ENCODE data around the gene COBL. TPM values are rescaled to one million over a fixed set of nuclear protein-coding genes. Genes with fewer than 3 reads are reported as not detected.

COBL gene
- polyA plus RNA-seq, 1 donor (not counting 4 experiments of a cell fraction or from before 2014, with no cell fraction given), result 4.5 TPM

DNA sequence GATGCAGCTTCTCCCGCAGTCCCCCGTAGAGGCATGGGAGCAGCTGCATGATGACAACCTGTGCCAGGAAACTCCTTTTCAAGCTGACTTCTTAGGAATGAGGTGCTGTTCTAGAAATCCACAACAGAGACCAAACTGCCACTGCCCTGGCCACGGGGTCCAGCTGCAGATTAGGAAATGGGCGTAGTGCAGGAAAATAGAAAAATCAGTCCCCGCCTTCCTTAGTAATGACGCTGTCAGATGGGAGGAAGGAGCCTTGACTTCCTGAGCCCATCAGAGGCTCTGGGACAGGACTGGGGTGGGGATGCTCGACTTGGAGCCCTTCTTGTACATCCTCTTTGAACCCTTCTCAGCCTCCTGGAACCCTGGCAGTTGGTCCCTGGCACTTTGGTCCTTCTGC lies 306.1 kb downstream of the COBL start:
- TF ChIP-seq EZH2 (IDR thresholded peaks at IDR 0.05; ENCODE audit: low read length), result no peak
- TF ChIP-seq, protein P1, sequence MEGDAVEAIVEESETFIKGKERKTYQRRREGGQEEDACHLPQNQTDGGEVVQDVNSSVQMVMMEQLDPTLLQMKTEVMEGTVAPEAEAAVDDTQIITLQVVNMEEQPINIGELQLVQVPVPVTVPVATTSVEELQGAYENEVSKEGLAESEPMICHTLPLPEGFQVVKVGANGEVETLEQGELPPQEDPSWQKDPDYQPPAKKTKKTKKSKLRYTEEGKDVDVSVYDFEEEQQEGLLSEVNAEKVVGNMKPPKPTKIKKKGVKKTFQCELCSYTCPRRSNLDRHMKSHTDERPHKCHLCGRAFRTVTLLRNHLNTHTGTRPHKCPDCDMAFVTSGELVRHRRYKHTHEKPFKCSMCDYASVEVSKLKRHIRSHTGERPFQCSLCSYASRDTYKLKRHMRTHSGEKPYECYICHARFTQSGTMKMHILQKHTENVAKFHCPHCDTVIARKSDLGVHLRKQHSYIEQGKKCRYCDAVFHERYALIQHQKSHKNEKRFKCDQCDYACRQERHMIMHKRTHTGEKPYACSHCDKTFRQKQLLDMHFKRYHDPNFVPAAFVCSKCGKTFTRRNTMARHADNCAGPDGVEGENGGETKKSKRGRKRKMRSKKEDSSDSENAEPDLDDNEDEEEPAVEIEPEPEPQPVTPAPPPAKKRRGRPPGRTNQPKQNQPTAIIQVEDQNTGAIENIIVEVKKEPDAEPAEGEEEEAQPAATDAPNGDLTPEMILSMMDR (optimal IDR thresholded peaks at IDR 0.05 in 1 of 3, IDR thresholded peaks at IDR 0.05 in 1 of 3, conservative IDR thresholded peaks at IDR 0.05 in 1 of 3; ENCODE audit: extremely low read depth in 1 of 3, insufficient read depth in 2 of 3, low read length in 3 of 3), result no peak
- Histone ChIP-seq H3K27ac (ENCODE audit: control insufficient read depth, insufficient read depth, low read length) (no peak overlapping the region), H3K9me1 (ENCODE audit: control insufficient read depth, extremely low read depth, insufficient read depth, low read length) (no peaks in the 10 kb centered on the region), H3K79me2 (ENCODE audit: control insufficient read depth, insufficient read depth, low read length) (no peaks in the 10 kb centered on the region), H3K4me1 (ENCODE audit: control insufficient read depth, extremely low read depth, insufficient read depth, low read length) (no peaks in the 10 kb centered on the region), H3K4me2 (ENCODE audit: control insufficient read depth, extremely low read depth, insufficient read depth, low read depth, low read length) (no peak overlapping the region), H3K27me3 (ENCODE audit: control insufficient read depth, extremely low read depth, insufficient read depth, low read length) (peaks cover 17% of the 10 kb centered on the region), H2AFZ (ENCODE audit: control insufficient read depth, low read length) (no peak overlapping the region), H3K36me3 (ENCODE audit: control insufficient read depth in 2 of 2, extremely low read depth in 1 of 2, insufficient read depth in 2 of 2, low read length in 2 of 2) (no peaks in the 10 kb centered on the region), H4K20me1 (ENCODE audit: control insufficient read depth, extremely low read depth, insufficient read depth, low read length) (no peaks in the 10 kb centered on the region), H3K4me3 (ENCODE audit: control insufficient read depth in 2 of 3, extremely low read depth in 1 of 3, insufficient read depth in 2 of 3, low read depth in 1 of 3, low read length in 3 of 3) (no peak overlapping the region), H3K9me3 (ENCODE audit: control insufficient read depth, low read depth, low read length) (no peaks in the 10 kb centered on the region), H3K9ac (ENCODE audit: control insufficient read depth, extremely low read depth, insufficient read depth, low read length) (no peak overlapping the region)
- FAIRE-seq, result no peak
- dilution Hi-C loops (cut with MboI; ENCODE audit: extremely low pct_ligation_motif_present, low sequenced_read_pairs), result no loop called here
- DNase-seq (ENCODE audit: low read depth, low spot score), result no peak

DNA sequence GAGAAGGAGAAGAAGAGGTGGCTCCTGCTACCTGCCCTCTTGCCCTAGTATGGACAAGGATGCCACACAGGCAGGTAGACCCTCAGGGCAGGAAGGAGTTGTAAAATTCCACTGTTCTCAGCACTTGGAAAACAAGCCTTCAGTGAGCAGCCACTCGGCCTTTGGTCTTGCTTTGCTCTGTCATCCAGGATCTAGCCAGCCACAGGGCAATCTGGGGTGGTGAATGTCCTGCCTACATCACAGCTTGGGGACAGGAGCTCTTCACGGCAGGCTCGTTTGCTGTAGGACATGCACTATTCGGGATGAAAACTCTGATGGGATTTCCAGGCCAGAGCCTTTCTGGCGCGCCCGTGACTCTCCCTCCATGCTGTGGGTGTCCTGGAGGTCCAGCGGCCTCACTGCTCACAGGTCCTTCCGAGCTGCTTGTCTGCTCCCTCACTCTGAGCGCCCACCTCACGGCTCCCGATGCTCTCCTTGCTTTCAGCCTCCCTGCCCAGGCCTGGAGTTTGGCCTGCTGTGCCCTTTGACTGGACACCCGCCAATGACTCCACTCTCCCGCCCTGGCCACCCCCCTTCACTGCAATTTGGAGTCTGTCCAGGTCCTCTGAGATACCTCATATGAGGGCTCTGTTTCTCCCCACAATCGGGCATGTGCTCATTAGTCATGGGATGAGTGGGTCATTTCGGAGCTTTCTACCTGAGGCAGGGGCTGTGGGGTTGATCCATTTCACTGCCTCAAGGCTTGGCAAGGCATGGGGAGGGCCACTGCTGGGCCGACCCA lies 306.7 kb downstream of the COBL start:
- no peak overlapping the region for H3K4me3 ChIP-seq (ENCODE audit: control insufficient read depth in 2 of 3, extremely low read depth in 1 of 3, insufficient read depth in 2 of 3, low read depth in 1 of 3, low read length in 3 of 3)
- no peaks in the 10 kb centered on the region for H4K20me1 ChIP-seq (ENCODE audit: control insufficient read depth, extremely low read depth, insufficient read depth, low read length)
- TF ChIP-seq, protein P1 (optimal IDR thresholded peaks at IDR 0.05 in 1 of 3, IDR thresholded peaks at IDR 0.05 in 1 of 3, conservative IDR thresholded peaks at IDR 0.05 in 1 of 3; ENCODE audit: extremely low read depth in 1 of 3, insufficient read depth in 2 of 3, low read length in 3 of 3), result no peak
- TF ChIP-seq EZH2 (IDR thresholded peaks at IDR 0.05; ENCODE audit: low read length), result no peak
- dilution Hi-C loops (cut with MboI; ENCODE audit: extremely low pct_ligation_motif_present, low sequenced_read_pairs), result no loop called here
- FAIRE-seq, result no peak
- H3K4me2 ChIP-seq (ENCODE audit: control insufficient read depth, extremely low read depth, insufficient read depth, low read depth, low read length), result no peak overlapping the region
- no peak overlapping the region for H3K9ac ChIP-seq (ENCODE audit: control insufficient read depth, extremely low read depth, insufficient read depth, low read length)
- no peak for DNase-seq (ENCODE audit: low read depth, low spot score)
- no peaks in the 10 kb centered on the region for H3K4me1 ChIP-seq (ENCODE audit: control insufficient read depth, extremely low read depth, insufficient read depth, low read length)
- H3K79me2 ChIP-seq (ENCODE audit: control insufficient read depth, insufficient read depth, low read length), result no peaks in the 10 kb centered on the region
- no peak overlapping the region for H2AFZ ChIP-seq (ENCODE audit: control insufficient read depth, low read length)
- H3K36me3 ChIP-seq (ENCODE audit: control insufficient read depth in 2 of 2, extremely low read depth in 1 of 2, insufficient read depth in 2 of 2, low read length in 2 of 2), result no peaks in the 10 kb centered on the region
- H3K27me3 ChIP-seq (ENCODE audit: control insufficient read depth, extremely low read depth, insufficient read depth, low read length), result peaks cover 17% of the 10 kb centered on the region
- H3K9me1 ChIP-seq (ENCODE audit: control insufficient read depth, extremely low read depth, insufficient read depth, low read length), result no peaks in the 10 kb centered on the region
- no peaks in the 10 kb centered on the region for H3K9me3 ChIP-seq (ENCODE audit: control insufficient read depth, low read depth, low read length)
- H3K27ac ChIP-seq (ENCODE audit: control insufficient read depth, insufficient read depth, low read length), result no peak overlapping the region
